Smooth muscle cell (in vitro differentiated cells): ENCODE measurements around the gene HDAC10. TPM values are rescaled to one million over a fixed set of nuclear protein-coding genes. Genes with fewer than 3 reads are reported as not detected.
A peak's percentile ranks its signal among the peaks of the same experiment; 100 is the strongest.

Experiments used
- DNase-seq: peaks from one replicate; lab custom pipeline; 2025; ENCODE audit not compliant: unreplicated experiment; lab: John Stamatoyannopoulos, UW
- H2AFZ ChIP-seq: fragments of 200-600 bp; sonication (generic); 2 replicates; pipeline ENCODE4 v1.6.0; 2016; ENCODE audit warnings: antibody characterized with exemption, low read depth, mild to moderate bottlenecking
- H3F3A ChIP-seq: fragments of 200-600 bp; sonication (generic); 2 replicates; pipeline ENCODE4 v1.6.0; 2017; ENCODE audit warnings: antibody characterized with exemption, low read depth
- H3K27ac ChIP-seq: fragments of 200-600 bp; sonication (generic); 2 replicates; pipeline ENCODE4 v1.5.1; 2016; ENCODE audit warnings: low read depth, mild to moderate bottlenecking
- H3K27me3 ChIP-seq: fragments of 200-600 bp; sonication (generic); 2 replicates; pipeline ENCODE4 v1.6.1; 2016; ENCODE audit warnings: low read depth, mild to moderate bottlenecking
- H3K36me3 ChIP-seq: fragments of 200-600 bp; sonication (generic); 2 replicates; pipeline ENCODE4 v1.5.1; 2016; ENCODE audit warnings: low read depth
- H3K4me1 ChIP-seq: fragments of 200-600 bp; sonication (generic); 2 replicates; pipeline ENCODE4 v1.5.1; 2016; ENCODE audit warnings: low read depth
- H3K4me2 ChIP-seq: fragments of 200-600 bp; sonication (generic); 2 replicates; pipeline ENCODE4 v1.6.0; 2016; ENCODE audit warnings: mild to moderate bottlenecking
- H3K4me3 ChIP-seq: fragments of 200-600 bp; sonication (generic); 2 replicates; pipeline ENCODE4 v1.5.1; 2016; ENCODE audit warnings: mild to moderate bottlenecking
- H3K79me2 ChIP-seq: fragments of 200-600 bp; sonication (generic); 2 replicates; pipeline ENCODE4 v1.6.0; 2016; ENCODE audit warnings: low read depth, mild to moderate bottlenecking
- H3K9ac ChIP-seq: fragments of 200-600 bp; sonication (generic); 2 replicates; pipeline ENCODE4 v1.6.0; 2016; ENCODE audit warnings: low read depth
- H3K9me3 ChIP-seq: fragments of 200-600 bp; sonication (generic); replicated peaks from 2 replicates; pipeline ENCODE4 v1.5.1; 2016; ENCODE audit warnings: low read depth
- H4K20me1 ChIP-seq: fragments of 200-600 bp; sonication (generic); 2 replicates; pipeline ENCODE4 v1.6.0; 2016; ENCODE audit warnings: low read depth
- WGBS: methylation state at CpG from one replicate; pipeline ENCODE4 v1.1.7; 2016; ENCODE audit warnings: low lambda C conversion rate; 5-methylcytosine and 5-hydroxymethylcytosine counted together
- polyA plus RNA-seq: library from polyadenylated mRNA; unstranded; fragments of >200 nt; fragmentation: Nextera tagmentation; extraction: Ambion mirVana; gene quantifications from 2 replicates; pipeline ENCODE4 v1.2.1, GENCODE V29; 2016
- total RNA-seq: library from RNA; depleted of rRNA; stranded (reverse); fragments of >200 nt; gene quantifications from 2 replicates; pipeline ENCODE4 v1.2.3, GENCODE V29; 2014
- TF ChIP-seq, protein P1 (sequence below): fragments of 200-600 bp; sonication (generic); IDR thresholded peaks from 2 replicates; pipeline ENCODE4 v1.5.1; 2017; ENCODE audit warnings: borderline replicate concordance, mild to moderate bottlenecking, antibody characterized with exemption; ENCODE audit not compliant: insufficient read depth, poor library complexity, severe bottlenecking

Gene HDAC10
- total and polyA plus RNA-seq, 2 experiments from 2014 or later: 9.5 to 15.7 TPM

DNA sequence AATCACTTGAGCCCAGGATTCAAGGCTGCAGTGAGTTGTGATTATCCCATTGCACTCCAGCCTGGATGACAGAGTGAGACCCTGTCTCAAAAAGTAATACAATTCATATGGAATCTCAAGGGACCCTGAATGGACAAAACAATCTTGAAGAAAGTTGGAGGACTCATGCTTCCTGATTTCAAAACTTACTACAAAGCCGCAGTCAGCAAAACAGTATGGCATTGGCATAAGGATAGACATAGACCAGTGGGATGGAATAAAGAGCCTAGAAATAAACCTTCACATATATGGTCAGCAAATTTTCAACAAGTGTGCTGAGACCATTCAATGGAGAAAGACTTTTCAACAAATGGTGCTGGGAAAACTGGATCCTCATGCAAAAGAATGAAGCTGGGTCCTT is 47.8 kb downstream of the HDAC10 start:
- Histone ChIP-seq H4K20me1 (peaks cover 79% of the 10 kb centered on the region), H3K4me2 (no peak overlapping the region), H3F3A (peaks cover 4% of the 10 kb centered on the region), H3K9me3 (no peaks in the 10 kb centered on the region), H2AFZ (no peak overlapping the region), H3K4me3 (no peak overlapping the region), H3K27ac (no peak overlapping the region), H3K9ac (no peak overlapping the region), H3K27me3 (no peaks in the 10 kb centered on the region), H3K4me1 (peaks cover 18% of the 10 kb centered on the region), H3K79me2 (peaks cover 31% of the 10 kb centered on the region), H3K36me3 (no peaks in the 10 kb centered on the region)
- DNase-seq: no peak
- 94% methylated on average over 1 of the region's 1 CpG for WGBS
- TF ChIP-seq, protein P1, sequence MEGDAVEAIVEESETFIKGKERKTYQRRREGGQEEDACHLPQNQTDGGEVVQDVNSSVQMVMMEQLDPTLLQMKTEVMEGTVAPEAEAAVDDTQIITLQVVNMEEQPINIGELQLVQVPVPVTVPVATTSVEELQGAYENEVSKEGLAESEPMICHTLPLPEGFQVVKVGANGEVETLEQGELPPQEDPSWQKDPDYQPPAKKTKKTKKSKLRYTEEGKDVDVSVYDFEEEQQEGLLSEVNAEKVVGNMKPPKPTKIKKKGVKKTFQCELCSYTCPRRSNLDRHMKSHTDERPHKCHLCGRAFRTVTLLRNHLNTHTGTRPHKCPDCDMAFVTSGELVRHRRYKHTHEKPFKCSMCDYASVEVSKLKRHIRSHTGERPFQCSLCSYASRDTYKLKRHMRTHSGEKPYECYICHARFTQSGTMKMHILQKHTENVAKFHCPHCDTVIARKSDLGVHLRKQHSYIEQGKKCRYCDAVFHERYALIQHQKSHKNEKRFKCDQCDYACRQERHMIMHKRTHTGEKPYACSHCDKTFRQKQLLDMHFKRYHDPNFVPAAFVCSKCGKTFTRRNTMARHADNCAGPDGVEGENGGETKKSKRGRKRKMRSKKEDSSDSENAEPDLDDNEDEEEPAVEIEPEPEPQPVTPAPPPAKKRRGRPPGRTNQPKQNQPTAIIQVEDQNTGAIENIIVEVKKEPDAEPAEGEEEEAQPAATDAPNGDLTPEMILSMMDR: no peak

DNA sequence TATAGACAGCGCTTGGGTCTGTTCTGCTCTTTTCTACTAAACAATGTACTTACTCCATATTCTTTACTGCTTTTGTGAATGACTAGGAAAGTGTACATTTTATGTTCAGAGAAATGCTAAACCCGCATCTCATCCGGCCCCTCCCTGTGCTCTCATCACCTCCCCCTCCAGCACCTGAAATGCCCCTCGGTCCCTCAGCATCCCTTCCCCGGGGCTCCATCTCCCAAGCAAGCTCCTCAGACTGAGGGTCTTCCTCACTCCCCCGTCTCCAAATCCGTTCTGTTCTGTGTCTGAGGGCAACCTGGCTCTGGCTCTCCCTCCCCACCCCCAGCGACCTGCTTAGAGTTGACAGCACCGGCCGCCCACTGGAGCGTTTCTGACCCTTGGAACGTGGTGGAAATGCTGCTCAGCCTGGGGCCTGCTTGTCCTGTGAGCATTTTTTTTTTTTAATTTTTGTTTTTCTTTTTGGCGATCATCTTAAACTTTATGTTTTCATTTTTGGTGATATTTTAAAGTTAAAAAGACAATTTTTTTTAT is 48.9 kb downstream of the HDAC10 start:
- no peak for DNase-seq

GRCh38 chr22:50201191-50202129 is 49.6 kb downstream of the HDAC10 start:
- WGBS: 6% methylated on average over 89 of the region's 115 CpGs
- Histone ChIP-seq H3F3A (peaks cover 4% of the 10 kb centered on the region), H3K4me2 (peak overlapping the region; percentile 99), H3K4me3 (peak overlapping the region; percentile 93), H3K9me3 (no peaks in the 10 kb centered on the region), H4K20me1 (peaks cover 61% of the 10 kb centered on the region), H3K27me3 (no peaks in the 10 kb centered on the region), H2AFZ (no peak overlapping the region), H3K27ac (no peak overlapping the region), H3K4me1 (peaks cover 18% of the 10 kb centered on the region), H3K36me3 (no peaks in the 10 kb centered on the region), H3K9ac (peak overlapping the region; percentile 32), H3K79me2 (peaks cover 31% of the 10 kb centered on the region)
- TF ChIP-seq, protein P1: no peak
- DNase-seq: no peak

More for the DNA sequence above, 48.9 kb downstream of the HDAC10 start:
- no peaks in the 10 kb centered on the region for H3K36me3 ChIP-seq
- H3K27me3 ChIP-seq: no peaks in the 10 kb centered on the region
- peak overlapping the region; percentile 99 for H3K4me2 ChIP-seq
- H3K9me3 ChIP-seq: no peaks in the 10 kb centered on the region
- peaks cover 18% of the 10 kb centered on the region for H3K4me1 ChIP-seq
- H3K79me2 ChIP-seq: peaks cover 31% of the 10 kb centered on the region
- H3K27ac ChIP-seq: no peak overlapping the region
- peak overlapping the region; percentile 93 for H3K4me3 ChIP-seq
- 77% methylated on average over 13 of the region's 13 CpGs for WGBS
- TF ChIP-seq, protein P1: no peak
- H4K20me1 ChIP-seq: peaks cover 69% of the 10 kb centered on the region
- H3F3A ChIP-seq: peaks cover 4% of the 10 kb centered on the region
- peak overlapping the region; percentile 32 for H3K9ac ChIP-seq
- H2AFZ ChIP-seq: no peak overlapping the region
